Neuron (in vitro differentiated cells): ENCODE data around the gene ZXDA.

ENCODE experiments used
- H2AFZ ChIP-seq: one replicate; pipeline ENCODE4 v1.6.1; 2013; ENCODE audit warnings: low read depth, mild to moderate bottlenecking, inconsistent platforms, low read length, moderate library complexity
- H3K27me3 ChIP-seq: one replicate; pipeline ENCODE4 v1.6.1; 2013; ENCODE audit warnings: low read length; ENCODE audit not compliant: insufficient read depth
- H3K36me3 ChIP-seq: one replicate; pipeline ENCODE4 v1.6.1; 2013; ENCODE audit warnings: low read length; ENCODE audit not compliant: insufficient read depth
- H3K4me1 ChIP-seq: one replicate; pipeline ENCODE4 v1.6.1; 2013; ENCODE audit warnings: low read length; ENCODE audit not compliant: insufficient read depth
- H3K4me3 ChIP-seq: 2 replicates; pipeline ENCODE4 v1.5.1; 2013; ENCODE audit warnings: mild to moderate bottlenecking, low read length, moderate library complexity
- H3K9me3 ChIP-seq: one replicate; pipeline ENCODE4 v1.6.1; 2013; ENCODE audit warnings: low read length

ZXDA gene

GRCh38 chrX:57905141-57905540 lies 5.1 kb downstream of the ZXDA start:
- no peaks in the 10 kb centered on the region for H3K9me3 ChIP-seq
- no peaks in the 10 kb centered on the region for H3K36me3 ChIP-seq
- H3K27me3 ChIP-seq = no peaks in the 10 kb centered on the region
- no peak overlapping the region for H3K4me3 ChIP-seq
- H3K4me1 ChIP-seq = no peaks in the 10 kb centered on the region
- no peak overlapping the region for H2AFZ ChIP-seq

DNA sequence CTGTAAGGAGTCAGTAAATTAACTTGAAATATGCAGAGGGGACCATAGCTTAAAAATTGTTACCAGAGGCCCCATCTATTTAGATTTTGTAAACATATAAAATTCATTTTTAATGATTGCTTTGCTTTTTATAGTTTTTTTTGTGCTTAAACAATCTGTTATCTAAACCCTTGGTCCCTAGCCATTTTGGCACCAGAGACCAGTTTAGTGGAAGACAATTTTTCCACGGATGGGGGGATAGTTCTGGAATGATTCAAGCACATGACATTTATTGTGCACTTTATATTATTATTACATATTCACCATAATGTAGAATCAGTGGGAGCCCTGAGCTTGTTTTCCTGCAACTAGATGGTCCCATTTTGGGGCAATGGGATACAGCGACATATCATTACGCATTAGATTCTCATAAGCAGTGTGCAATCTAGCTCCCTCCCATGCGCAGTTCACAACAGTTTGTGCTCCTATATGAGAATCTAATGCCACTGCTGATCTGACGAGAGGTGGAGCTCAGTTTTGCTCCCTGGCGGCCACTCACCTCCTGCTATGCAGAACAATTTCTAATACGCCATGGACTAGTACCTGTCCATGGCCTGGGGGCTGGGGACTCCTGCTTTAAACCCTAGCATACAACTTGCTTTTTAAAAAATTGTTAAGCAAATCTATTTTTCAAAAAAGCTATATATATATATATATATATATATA lies 5.9 kb downstream of the ZXDA start:
- H3K4me1 ChIP-seq = no peaks in the 10 kb centered on the region
- H2AFZ ChIP-seq = no peak overlapping the region
- H3K27me3 ChIP-seq = no peaks in the 10 kb centered on the region
- H3K4me3 ChIP-seq = no peak overlapping the region
- no peaks in the 10 kb centered on the region for H3K36me3 ChIP-seq
- no peaks in the 10 kb centered on the region for H3K9me3 ChIP-seq

- H3K9me3 ChIP-seq = no peaks in the 10 kb centered on the region
- H3K4me1 ChIP-seq = no peaks in the 10 kb centered on the region
- H2AFZ ChIP-seq = no peak overlapping the region
- no peaks in the 10 kb centered on the region for H3K36me3 ChIP-seq
- no peaks in the 10 kb centered on the region for H3K27me3 ChIP-seq
- no peak overlapping the region for H3K4me3 ChIP-seq
Observed at GRCh38 chrX:57902633-57903032, 7.6 kb downstream of the ZXDA start.

GRCh38 chrX:57901466-57901865 lies 8.8 kb downstream of the ZXDA start:
- no peaks in the 10 kb centered on the region for H3K9me3 ChIP-seq

DNA sequence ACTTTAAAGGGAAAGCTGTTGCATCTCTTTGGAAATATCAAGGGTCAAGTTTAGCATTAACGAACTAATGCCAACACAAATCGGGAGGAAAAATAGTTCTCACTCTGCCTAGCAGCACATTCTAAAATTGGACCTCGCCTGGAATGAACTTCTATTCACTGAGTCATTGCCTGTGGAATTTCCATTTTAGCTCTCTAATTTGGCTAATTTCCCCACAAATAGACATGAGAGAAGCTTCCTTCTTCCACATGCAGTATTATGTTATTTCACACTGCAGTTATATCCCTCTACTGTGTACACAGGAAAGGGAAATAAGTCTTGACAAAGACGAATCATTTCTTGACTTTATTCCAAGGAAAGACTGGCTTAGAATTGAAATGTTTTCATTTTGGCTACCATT lies 9.3 kb downstream of the ZXDA start:
- no peaks in the 10 kb centered on the region for H3K36me3 ChIP-seq
- no peak overlapping the region for H2AFZ ChIP-seq
- H3K9me3 ChIP-seq = no peaks in the 10 kb centered on the region
- H3K4me1 ChIP-seq = no peaks in the 10 kb centered on the region
- no peaks in the 10 kb centered on the region for H3K27me3 ChIP-seq
- H3K4me3 ChIP-seq = no peak overlapping the region

More at GRCh38 chrX:57901466-57901865, 8.8 kb downstream of the ZXDA start:
- H2AFZ ChIP-seq = no peak overlapping the region
- H3K4me1 ChIP-seq = no peaks in the 10 kb centered on the region
- H3K36me3 ChIP-seq = no peaks in the 10 kb centered on the region
- H3K4me3 ChIP-seq = no peak overlapping the region
- H3K27me3 ChIP-seq = no peaks in the 10 kb centered on the region

GRCh38 chrX:57899906-57900305 lies 10.4 kb downstream of the ZXDA start:
- Histone ChIP-seq H3K9me3 (no peaks in the 10 kb centered on the region), H2AFZ (no peak overlapping the region)

GRCh38 chrX:57899064-57899463 lies 11.2 kb downstream of the ZXDA start:
- H3K27me3 ChIP-seq = no peaks in the 10 kb centered on the region
- no peaks in the 10 kb centered on the region for H3K36me3 ChIP-seq
- no peak overlapping the region for H3K4me3 ChIP-seq
- H3K4me1 ChIP-seq = no peaks in the 10 kb centered on the region
- H3K9me3 ChIP-seq = no peaks in the 10 kb centered on the region
- no peak overlapping the region for H2AFZ ChIP-seq

More at GRCh38 chrX:57899906-57900305, 10.4 kb downstream of the ZXDA start:
- H3K4me3 ChIP-seq = no peak overlapping the region
- no peaks in the 10 kb centered on the region for H3K4me1 ChIP-seq
- no peaks in the 10 kb centered on the region for H3K27me3 ChIP-seq
- H3K36me3 ChIP-seq = no peaks in the 10 kb centered on the region

GRCh38 chrX:57871463-57871862 lies 38.8 kb downstream of the ZXDA start:
- H2AFZ ChIP-seq = no peak overlapping the region
- H3K36me3 ChIP-seq = no peaks in the 10 kb centered on the region
- H3K27me3 ChIP-seq = no peaks in the 10 kb centered on the region

More at GRCh38 chrX:57871463-57871862, 38.8 kb downstream of the ZXDA start:
- no peak overlapping the region for H3K4me3 ChIP-seq
- H3K4me1 ChIP-seq = no peaks in the 10 kb centered on the region
- no peaks in the 10 kb centered on the region for H3K9me3 ChIP-seq
